GM12873 (cell line): ENCODE measurements around the gene ZNF699.
A peak's percentile ranks its signal among the peaks of the same experiment; 100 is the strongest.

Experiments
- TF ChIP-seq, protein P1 (sequence below): IDR thresholded peaks from 2 replicates; pipeline ENCODE4 v1.5.1; 2012; ENCODE audit warnings: low read depth, mild to moderate bottlenecking, moderate library complexity, low read length, control low read depth; ENCODE audit not compliant: insufficient read depth; ENCODE audit errors: missing control alignments

The ZNF699 gene

GRCh38 chr19:9342610-9343304, 33.1 kb upstream of the ZNF699 start:
- TF ChIP-seq, protein P1, sequence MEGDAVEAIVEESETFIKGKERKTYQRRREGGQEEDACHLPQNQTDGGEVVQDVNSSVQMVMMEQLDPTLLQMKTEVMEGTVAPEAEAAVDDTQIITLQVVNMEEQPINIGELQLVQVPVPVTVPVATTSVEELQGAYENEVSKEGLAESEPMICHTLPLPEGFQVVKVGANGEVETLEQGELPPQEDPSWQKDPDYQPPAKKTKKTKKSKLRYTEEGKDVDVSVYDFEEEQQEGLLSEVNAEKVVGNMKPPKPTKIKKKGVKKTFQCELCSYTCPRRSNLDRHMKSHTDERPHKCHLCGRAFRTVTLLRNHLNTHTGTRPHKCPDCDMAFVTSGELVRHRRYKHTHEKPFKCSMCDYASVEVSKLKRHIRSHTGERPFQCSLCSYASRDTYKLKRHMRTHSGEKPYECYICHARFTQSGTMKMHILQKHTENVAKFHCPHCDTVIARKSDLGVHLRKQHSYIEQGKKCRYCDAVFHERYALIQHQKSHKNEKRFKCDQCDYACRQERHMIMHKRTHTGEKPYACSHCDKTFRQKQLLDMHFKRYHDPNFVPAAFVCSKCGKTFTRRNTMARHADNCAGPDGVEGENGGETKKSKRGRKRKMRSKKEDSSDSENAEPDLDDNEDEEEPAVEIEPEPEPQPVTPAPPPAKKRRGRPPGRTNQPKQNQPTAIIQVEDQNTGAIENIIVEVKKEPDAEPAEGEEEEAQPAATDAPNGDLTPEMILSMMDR = no peak

GRCh38 chr19:9329999-9330398, 20.4 kb upstream of the ZNF699 start:
- TF ChIP-seq, protein P1 = no peak

DNA sequence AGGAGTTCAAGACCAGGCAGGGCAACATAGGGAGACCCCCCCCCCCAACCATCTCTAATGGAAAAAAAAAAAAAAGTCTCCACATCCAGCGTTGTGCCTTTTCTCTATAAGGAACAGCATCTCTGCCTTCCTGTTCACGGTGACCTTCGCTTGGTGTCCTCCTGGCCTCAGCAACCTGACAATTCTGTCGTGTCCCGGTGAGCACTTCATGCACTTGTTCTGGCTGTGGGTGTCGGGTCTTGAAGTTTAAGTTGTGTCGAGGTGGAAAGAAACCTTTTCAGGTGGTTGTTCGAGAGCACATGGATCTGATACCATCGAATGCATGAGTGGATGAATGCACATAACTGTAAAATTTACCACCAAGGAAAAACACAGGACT, 14.9 kb upstream of the ZNF699 start:
- TF ChIP-seq, protein P1 = no peak

GRCh38 chr19:9323919-9324583, 14.4 kb upstream of the ZNF699 start, which contains the start of gene ZNF559:
Gene ZNF559 (plus strand): TSS chr19:9324179. CDS start chr19:9338550, 14,371 bp downstream.
- TF ChIP-seq, protein P1 = peak; percentile 48

GRCh38 chr19:9323557-9323918, 13.9 kb upstream of the ZNF699 start:
- TF ChIP-seq, protein P1 = no peak

- TF ChIP-seq, protein P1 = no peak
These were observed 11.7 kb upstream of the ZNF699 start for GRCh38 chr19:9321338-9321737.

DNA sequence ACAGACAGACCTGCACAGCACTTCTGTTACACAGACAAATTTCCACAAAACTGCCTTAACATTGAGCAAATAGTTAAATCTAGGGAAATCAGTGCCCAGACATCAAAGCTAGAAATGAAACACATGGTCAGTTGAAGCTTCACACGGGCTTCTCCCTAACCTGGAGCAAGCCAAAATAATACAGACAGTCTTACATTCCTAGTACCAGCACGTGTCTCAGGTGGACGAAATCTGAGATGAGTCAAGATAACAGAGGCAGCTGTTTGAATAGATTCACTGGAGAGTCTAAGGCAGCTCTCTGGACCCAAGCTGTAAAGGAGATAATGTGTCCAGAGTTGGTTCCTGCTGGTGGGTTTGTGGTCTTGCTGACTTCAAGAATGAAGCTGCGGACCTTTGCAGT, 4.1 kb upstream of the ZNF699 start:
- TF ChIP-seq, protein P1 = no peak
